ENCODE data around the gene PERM1.
"Not testable (repeated sequence)": the region's sequence is repeated elsewhere in the genome, so short reads cannot be mapped to it uniquely, and the experiment has no call there.

PERM1 gene

DNA sequence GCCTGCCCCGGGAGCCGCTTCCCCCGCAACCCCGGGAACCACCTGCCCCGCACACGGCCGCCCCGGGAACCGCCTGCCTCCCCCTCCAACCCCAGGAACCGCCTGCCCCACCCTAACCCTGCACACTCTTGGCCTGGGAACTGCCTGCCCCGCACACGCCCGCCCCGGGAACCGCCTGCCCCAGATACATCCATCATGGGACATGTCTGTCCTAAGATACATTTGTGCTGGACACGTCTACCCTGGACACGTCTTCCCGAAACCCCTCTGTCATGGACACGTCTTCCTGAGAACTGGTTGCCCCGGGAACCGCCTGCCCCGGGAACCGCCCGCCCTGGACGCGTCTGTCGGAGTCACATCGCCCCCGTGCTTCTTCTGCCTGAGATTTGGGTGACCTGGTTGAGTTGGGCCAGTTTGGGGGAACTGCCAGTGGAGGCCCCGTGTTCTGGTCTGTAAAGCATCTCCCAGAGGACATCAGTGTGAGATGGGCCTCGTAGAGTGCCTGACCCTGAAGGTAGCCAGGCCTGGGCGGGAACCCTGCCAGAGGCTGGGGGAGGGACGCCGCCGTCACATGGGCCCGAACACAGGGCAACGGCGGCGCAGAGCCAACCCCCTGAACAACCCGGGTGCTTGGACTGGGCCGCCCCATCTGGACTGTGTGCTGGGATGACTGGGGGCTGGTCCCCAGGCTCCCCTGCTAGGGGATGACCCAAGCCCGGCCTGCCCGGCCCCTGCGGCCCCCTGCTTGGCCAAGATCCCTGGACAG is 3.6 kb downstream of the PERM1 start:
- FAIRE-seq: no peak

DNA sequence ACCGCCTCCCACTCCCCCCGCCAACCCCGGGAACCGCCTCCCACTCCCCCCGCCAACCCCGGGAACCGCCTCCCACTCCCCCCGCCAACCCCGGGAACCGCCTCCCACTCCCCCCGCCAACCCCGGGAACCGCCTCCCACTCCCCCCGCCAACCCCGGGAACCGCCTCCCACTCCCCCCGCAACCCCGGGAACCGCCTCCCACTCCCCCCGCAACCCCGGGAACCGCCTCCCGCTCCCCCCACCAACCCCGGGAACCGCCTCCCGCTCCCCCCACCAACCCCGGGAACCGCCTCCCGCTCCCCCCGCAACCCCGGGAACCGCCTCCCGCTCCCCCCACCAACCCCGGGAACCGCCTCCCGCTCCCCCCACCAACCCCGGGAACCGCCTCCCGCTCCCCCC is 5.1 kb downstream of the PERM1 start:
- not testable (repeated sequence) for FAIRE-seq

DNA sequence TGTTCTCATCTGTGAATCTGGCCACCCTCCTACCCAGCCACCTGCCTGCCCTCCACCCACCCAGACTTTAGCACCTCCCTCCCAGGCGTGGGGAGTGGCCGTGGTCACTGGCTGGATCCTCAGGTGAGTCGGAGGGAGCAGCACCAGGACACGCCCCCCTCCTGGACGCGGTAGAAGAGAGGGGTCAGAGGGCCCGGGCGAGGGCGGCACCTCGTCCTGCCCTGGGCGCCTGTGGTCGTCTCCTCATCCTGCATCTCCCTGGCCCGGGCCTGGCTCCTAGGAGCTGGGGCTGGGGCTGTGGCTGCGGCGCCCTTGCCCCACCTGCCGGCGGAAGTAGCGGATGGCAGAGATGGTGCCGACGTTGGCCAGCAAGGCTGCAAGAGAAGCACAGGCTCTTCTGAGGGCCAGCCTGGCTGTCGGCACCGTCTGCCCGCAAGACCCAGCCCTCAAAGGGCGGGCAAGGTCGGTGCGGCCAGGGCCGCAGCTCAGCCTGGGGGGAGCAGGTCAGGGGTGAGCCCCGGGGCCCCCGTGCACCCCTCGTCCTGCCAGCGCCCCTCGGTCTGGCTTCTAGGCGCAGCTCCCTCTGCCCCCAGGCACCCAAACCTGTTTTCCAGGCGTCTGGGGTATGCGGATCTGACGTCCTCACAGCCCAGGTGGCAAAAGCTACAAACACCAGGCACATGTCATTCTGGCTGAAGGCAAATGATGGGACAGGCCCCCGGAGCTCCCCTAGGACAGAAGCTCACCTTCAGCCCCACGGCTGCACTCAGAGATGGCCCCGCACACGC is 5.8 kb downstream of the PERM1 start:
- FAIRE-seq: no peak

DNA sequence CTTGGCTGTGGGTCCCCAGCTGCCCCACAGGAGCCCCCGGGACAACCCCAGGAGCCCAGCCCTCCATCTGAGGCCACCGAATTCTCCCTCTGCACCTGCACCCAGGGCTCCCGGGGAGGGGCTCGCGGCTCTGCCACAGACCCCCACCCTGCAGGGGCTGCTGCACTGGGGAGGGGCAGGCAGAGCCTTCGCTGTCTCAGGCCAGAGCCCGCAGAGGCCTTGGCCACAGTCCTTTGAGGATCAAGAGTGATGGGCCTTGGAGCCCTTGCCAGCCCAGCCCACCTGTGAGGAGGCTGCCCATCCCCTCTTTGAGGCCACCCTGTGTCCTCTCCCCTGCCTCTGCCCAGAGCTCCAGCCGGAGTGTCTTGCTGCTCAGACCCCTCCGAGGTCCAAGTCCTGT is 6.5 kb downstream of the PERM1 start:
- no peak for FAIRE-seq

DNA sequence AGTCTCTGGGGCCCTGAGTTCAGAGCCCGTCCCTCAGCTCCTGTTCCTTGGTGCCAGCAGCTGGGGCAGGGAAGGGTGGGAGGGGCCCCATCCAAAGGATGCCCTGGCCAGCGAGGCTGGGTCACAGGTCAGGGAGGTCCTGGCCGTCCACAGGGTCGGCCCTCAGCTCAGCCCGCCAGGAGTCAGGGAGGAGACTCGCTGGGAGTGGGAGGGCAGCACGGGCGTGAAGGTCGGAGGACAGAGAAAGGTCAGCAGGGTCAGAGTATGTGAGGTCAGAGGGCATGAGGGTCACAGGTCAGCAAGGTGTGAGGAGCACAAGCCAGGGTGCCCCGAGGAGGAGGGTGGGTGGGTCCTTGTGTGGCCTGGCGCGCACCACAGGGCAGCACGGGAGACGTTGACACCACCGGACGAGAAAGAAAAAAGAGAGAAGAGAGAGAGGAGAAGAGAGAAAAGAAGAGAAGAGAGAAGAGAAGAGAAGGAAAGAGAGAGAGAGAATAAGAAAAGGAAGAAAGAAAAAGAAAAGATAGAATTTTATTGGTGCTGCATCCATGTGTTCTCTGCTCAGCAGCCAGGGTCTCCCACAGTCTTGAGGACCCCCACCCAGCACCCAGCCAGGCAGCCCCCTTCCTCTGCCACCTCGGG is 7.1 kb downstream of the PERM1 start:
- no peak for FAIRE-seq

GRCh38 chr1:974293-974640 is 7.6 kb downstream of the PERM1 start:
- no peak for FAIRE-seq

GRCh38 chr1:973459-974292 is 8.2 kb downstream of the PERM1 start:
- no peak for FAIRE-seq

DNA sequence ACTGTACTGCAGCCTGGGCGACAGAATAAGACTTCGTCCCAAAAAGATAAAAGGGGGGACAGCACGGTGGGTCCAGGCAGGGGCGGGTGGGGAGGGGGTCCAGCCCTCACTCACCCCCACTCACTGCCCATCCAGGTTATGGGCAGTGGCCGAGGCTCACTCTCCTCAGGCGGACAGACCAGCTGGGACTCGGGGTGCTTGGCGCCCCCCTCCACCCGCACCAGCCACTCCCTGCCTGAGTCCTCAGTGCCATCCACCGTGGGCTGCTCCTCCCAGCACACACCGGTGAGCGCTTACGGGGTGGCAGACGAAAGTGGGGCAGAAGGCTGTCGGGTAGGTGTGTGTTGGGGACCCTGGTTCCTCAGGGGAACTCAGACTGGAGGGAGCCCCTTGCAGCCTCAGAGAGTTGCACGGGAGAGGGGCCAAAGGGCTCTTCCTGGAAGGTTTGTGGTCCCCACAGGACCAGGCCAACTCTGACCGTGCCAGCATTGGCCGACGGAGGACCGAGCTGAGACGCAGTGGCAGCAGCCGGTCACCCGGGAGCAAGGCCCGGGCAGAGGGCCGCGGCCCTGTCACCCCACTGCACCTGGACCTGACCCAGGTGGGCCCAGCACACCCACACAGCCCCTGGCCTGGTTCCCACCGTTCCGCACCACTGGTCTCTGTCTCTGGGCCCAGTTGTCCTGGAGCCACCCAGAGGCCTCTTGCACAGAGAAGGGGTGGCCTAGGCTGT is 9.0 kb downstream of the PERM1 start:
- no peak for FAIRE-seq

GRCh38 chr1:971751-972506 is 10.0 kb downstream of the PERM1 start:
- FAIRE-seq: no peak

- no peak for FAIRE-seq
Measured at GRCh38 chr1:970973-971730, 10.7 kb downstream of the PERM1 start.

GRCh38 chr1:970242-970972 is 11.5 kb downstream of the PERM1 start:
- no peak for FAIRE-seq

GRCh38 chr1:969260-969855 is 12.5 kb downstream of the PERM1 start:
- no peak for FAIRE-seq

GRCh38 chr1:967466-968343 is 14.2 kb downstream of the PERM1 start:
- FAIRE-seq: no peak

- FAIRE-seq: no peak
Measured at GRCh38 chr1:966704-967300, 15.1 kb downstream of the PERM1 start.

DNA sequence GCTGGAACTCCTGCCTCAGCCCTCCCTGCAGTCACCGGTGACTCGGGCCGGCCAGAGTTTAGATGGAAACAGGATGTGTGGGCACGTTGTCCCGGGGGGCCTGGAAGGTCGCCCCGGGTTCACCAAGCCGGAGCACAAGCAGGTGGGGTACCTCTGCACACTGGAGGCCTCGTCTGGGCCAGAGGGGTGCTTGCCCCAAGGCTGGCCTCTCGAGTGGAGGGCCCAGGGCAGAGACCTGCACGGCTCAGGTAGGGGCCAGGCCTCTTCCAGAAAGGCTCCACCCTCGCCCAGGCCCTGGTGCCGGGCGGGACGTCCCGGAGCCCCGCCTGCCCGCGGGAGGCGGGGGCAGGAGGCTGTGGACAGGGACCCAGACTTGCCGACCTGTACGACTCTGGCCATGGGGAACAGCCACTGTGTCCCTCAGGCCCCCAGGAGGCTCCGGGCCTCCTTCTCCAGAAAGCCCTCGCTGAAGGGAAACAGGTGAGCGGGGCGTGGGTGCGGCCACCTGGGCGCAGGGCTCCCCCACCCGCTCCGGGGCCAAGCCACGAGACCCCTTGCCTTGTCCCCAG is 15.7 kb downstream of the PERM1 start, which contains the start of gene PLEKHN1:
PLEKHN1 (plus strand) TSS at position 348 of the 569 bp plus-strand sequence; CDS start at position 398, 50 bp downstream.
- no peak for FAIRE-seq

DNA sequence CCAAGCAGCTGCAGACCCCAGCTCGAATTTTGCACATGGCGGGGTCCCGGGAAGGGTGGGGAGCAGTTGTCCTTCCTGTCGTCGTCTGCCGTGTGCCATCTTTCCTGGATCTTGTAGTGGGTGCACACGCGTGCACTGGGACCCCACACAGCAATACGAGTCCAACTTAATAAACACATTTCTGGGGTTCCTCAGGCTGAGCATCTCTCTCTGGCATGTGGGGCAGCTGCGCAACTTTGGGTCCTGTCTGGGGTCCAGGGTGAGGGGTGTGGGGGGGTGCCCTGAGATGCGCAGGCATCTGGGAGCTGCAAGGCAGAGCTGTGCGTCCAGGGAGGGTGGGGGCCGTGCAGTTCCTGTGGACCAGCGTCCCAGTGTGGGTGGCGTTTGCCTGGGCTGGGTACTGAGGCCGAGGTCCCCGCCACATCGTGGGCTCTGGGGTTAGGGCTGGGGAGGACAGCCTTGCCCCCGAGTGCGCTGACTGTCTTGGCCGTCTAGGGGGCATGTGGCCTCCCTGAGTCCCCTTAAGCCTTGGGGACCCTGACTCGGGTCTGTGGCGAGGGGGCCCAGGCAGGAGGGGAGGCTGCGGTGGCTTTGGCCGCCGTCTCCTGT is 16.3 kb downstream of the PERM1 start:
- FAIRE-seq: no peak

All from islet of Langerhans (tissue), 1 donor.